WTC11 (cell line): ENCODE data around the gene TCP11L2. TPM values are rescaled to one million over a fixed set of nuclear protein-coding genes. Genes with fewer than 3 reads are reported as not detected.
"Not testable (repeated sequence)": the region's sequence is repeated elsewhere in the genome, so short reads cannot be mapped to it uniquely, and the experiment has no call there.

Experiments used
- ATAC-seq: fragments of 200-7000 bp; cut with Tn5 transposase; 2 replicates; pipeline ENCODE4 v1.10.0; 2021; ENCODE audit warnings: mild to moderate bottlenecking, moderate library complexity
- CTCF ChIA-PET: fragments of 300-600 bp; sonication (Branson Sonifier 250); formaldehyde crosslinking; loops from one replicate; lab custom pipeline; 2021; ENCODE audit warnings: antibody characterized with exemption; lab: Charles Lee
- POLR2A ChIA-PET: fragments of 350-600 bp; sonication (Branson Sonifier 250); formaldehyde crosslinking; loops from one replicate; lab custom pipeline; 2021; ENCODE audit warnings: antibody characterized with exemption; lab: Charles Lee
- DNase-seq: peaks from one replicate; pipeline ENCODE4 v3.0.0; 2021; ENCODE audit warnings: low spot score
- H3K27ac Mint-ChIP-seq: 2 replicates; pipeline ENCODE4 v1.8.0; 2021; ENCODE audit warnings: mixed read lengths
- H3K27me3 Mint-ChIP-seq: 2 replicates; pipeline ENCODE4 v1.8.0; 2021; ENCODE audit warnings: low read depth, mild to moderate bottlenecking, moderate library complexity, mixed read lengths
- H3K36me3 Mint-ChIP-seq: 2 replicates; pipeline ENCODE4 v1.8.0; 2021; ENCODE audit warnings: mixed read lengths
- H3K4me1 Mint-ChIP-seq: 2 replicates; pipeline ENCODE4 v1.8.0; 2022; ENCODE audit warnings: mixed read lengths
- H3K4me3 Mint-ChIP-seq: 2 replicates; pipeline ENCODE4 v1.8.0; 2021; ENCODE audit warnings: mild to moderate bottlenecking, moderate library complexity, mixed read lengths
- H3K9me3 Mint-ChIP-seq: 2 replicates; pipeline ENCODE4 v1.8.0; 2021; ENCODE audit warnings: mixed read lengths
- AFF4 ChIP-seq: sonication (generic); formaldehyde crosslinking; IDR thresholded peaks from 2 replicates; pipeline ENCODE4 v1.8.1; 2023; ENCODE audit warnings: mild to moderate bottlenecking, missing genetic modification reagents, borderline replicate concordance
- HMGA2 ChIP-seq: fragments of 250-450 bp; sonication (Bioruptor Pico); IDR thresholded peaks from 2 replicates; pipeline ENCODE4 v1.4.0; 2021; ENCODE audit warnings: mild to moderate bottlenecking, moderate library complexity
- KAT7 ChIP-seq: sonication (generic); formaldehyde crosslinking; IDR thresholded peaks from 2 replicates; pipeline ENCODE4 v1.8.1; 2023; ENCODE audit warnings: missing genetic modification reagents, mild to moderate bottlenecking, borderline replicate concordance
- NFYB ChIP-seq: sonication (generic); formaldehyde crosslinking; conservative IDR thresholded peaks from 2 replicates; pipeline ENCODE4 v1.8.0; 2022; ENCODE audit warnings: low read depth, missing genetic modification reagents
- SOX15 ChIP-seq: fragments of 250-450 bp; sonication (Bioruptor Pico); IDR thresholded peaks from 2 replicates; pipeline ENCODE4 v1.9.0; 2021; ENCODE audit warnings: mild to moderate bottlenecking
- ZNF138 ChIP-seq: sonication (generic); formaldehyde crosslinking; conservative IDR thresholded peaks from 2 replicates; pipeline ENCODE4 v1.8.1; 2022; ENCODE audit warnings: mild to moderate bottlenecking, moderate library complexity, missing genetic modification reagents
- ZNF671 ChIP-seq: fragments of 250-450 bp; sonication (Bioruptor Pico); IDR thresholded peaks from 2 replicates; pipeline ENCODE4 v1.8.0; 2021; ENCODE audit warnings: mild to moderate bottlenecking
- total RNA-seq: library from RNA; stranded (reverse); gene quantifications from 3 replicates; pipeline ENCODE4 v1.2.3, GENCODE V29; 2021
- TF ChIP-seq, protein P1 (sequence below): sonication (generic); formaldehyde crosslinking; IDR thresholded peaks from 2 replicates; pipeline ENCODE4 v1.8.0; 2022; ENCODE audit warnings: mild to moderate bottlenecking, missing genetic modification reagents
- TF ChIP-seq, protein P2 (sequence below): sonication (generic); formaldehyde crosslinking; IDR thresholded peaks from 2 replicates; pipeline ENCODE4 v1.8.1; 2022; ENCODE audit warnings: low read depth, mild to moderate bottlenecking, moderate library complexity, missing genetic modification reagents, borderline replicate concordance

The TCP11L2 gene
- total RNA-seq, 1 experiment from 2014 or later, result 12.3 TPM

GRCh38 chr12:106309671-106310505 is 7.4 kb downstream of the TCP11L2 start (continued):
- TF ChIP-seq AFF4 (no peak), ZNF138 (CRISPR knock-in tag) (no peak), HMGA2 (CRISPR knock-in tag) (no peak), NFYB (no peak), ZNF671 (CRISPR knock-in tag) (no peak)
- TF ChIP-seq, protein P1, sequence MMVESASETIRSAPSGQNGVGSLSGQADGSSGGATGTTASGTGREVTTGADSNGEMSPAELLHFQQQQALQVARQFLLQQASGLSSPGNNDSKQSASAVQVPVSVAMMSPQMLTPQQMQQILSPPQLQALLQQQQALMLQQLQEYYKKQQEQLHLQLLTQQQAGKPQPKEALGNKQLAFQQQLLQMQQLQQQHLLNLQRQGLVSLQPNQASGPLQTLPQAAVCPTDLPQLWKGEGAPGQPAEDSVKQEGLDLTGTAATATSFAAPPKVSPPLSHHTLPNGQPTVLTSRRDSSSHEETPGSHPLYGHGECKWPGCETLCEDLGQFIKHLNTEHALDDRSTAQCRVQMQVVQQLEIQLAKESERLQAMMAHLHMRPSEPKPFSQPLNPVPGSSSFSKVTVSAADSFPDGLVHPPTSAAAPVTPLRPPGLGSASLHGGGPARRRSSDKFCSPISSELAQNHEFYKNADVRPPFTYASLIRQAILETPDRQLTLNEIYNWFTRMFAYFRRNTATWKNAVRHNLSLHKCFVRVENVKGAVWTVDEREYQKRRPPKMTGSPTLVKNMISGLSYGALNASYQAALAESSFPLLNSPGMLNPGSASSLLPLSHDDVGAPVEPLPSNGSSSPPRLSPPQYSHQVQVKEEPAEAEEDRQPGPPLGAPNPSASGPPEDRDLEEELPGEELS (CRISPR knock-in tag), result no peak
- TF ChIP-seq, protein P2, sequence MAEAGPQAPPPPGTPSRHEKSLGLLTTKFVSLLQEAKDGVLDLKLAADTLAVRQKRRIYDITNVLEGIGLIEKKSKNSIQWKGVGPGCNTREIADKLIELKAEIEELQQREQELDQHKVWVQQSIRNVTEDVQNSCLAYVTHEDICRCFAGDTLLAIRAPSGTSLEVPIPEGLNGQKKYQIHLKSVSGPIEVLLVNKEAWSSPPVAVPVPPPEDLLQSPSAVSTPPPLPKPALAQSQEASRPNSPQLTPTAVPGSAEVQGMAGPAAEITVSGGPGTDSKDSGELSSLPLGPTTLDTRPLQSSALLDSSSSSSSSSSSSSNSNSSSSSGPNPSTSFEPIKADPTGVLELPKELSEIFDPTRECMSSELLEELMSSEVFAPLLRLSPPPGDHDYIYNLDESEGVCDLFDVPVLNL (CRISPR knock-in tag), result no peak

- ChIA-PET CTCF (no interaction called here), POLR2A (no interaction called here)
- TF ChIP-seq KAT7 (CRISPR knock-in tag) (no peak), SOX15 (no peak)
- H3K4me1 Mint-ChIP-seq, result peaks cover 13% of the 10 kb centered on the region
- H3K27ac Mint-ChIP-seq, result no peak overlapping the region
- ATAC-seq (no peak), DNase-seq (no peak)
- no peaks in the 10 kb centered on the region; the same call in 1 of the 2 replicates for H3K36me3 Mint-ChIP-seq
- H3K27me3 Mint-ChIP-seq, result no peaks in the 10 kb centered on the region; the same call in 1 of the 2 replicates
- no peaks in the 10 kb centered on the region for H3K9me3 Mint-ChIP-seq
- H3K4me3 Mint-ChIP-seq, result no peak overlapping the region
Measured at GRCh38 chr12:106310687-106311086, 8.2 kb downstream of the TCP11L2 start.

DNA sequence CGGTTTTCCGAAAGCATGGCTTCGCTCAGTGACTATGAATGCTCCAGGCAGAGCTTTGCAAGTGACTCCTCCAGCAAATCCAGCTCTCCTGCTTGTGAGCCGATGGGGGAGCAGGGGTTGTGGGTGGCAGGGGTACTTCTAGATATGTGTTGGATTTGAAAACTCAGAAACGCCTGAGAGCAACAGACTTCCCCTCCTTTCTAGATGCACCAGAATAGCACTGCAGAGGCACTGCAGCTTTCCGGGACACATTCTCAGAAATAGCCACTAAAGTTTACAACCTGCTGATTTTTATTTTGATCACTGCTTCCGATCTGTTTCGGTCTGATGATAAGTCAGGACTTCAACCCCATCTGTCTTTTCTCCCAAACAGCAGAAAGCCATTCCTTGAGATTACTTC is 8.6 kb downstream of the TCP11L2 start:
- H3K27ac Mint-ChIP-seq, result no peak overlapping the region
- H3K4me1 Mint-ChIP-seq, result peaks cover 11% of the 10 kb centered on the region; the same call in 1 of the 2 replicates
- no peaks in the 10 kb centered on the region; the same call in 1 of the 2 replicates for H3K36me3 Mint-ChIP-seq
- CTCF ChIA-PET, result no interaction called here
- POLR2A ChIA-PET, result no interaction called here
- H3K27me3 Mint-ChIP-seq, result no peaks in the 10 kb centered on the region; the same call in 1 of the 2 replicates
- TF ChIP-seq, protein P2 (CRISPR knock-in tag), result no peak
- no peaks in the 10 kb centered on the region for H3K9me3 Mint-ChIP-seq
- ATAC-seq (no peak), DNase-seq (no peak)
- no peak overlapping the region for H3K4me3 Mint-ChIP-seq

DNA sequence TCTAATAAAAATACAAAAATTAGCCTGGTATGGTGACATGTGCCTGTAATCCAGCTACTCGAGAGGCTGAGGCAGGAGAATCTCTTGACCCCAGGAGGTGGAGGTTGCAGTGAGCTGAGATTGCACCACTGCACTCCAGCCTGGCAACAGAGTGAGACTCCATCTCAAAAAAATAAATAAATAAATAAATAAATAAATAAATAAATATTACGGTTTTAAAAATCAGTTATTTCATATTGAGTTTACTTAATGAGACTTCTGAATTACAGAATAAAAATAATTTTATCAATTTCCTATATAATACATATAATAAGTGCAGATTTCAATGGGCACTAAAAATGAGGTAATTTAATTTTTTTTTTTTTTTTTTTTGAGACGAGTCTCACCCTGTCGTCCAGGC is 10.9 kb downstream of the TCP11L2 start:
- POLR2A ChIA-PET, H3K9me3 Mint-ChIP-seq, H3K36me3 Mint-ChIP-seq, ATAC-seq, CTCF ChIA-PET, H3K4me3 Mint-ChIP-seq, H3K27ac Mint-ChIP-seq, H3K27me3 Mint-ChIP-seq, DNase-seq: not testable (repeated sequence)
- H3K4me1 Mint-ChIP-seq, result peaks cover 11% of the 10 kb centered on the region; the same call in 1 of the 2 replicates
